Erythroblast (primary cell): ENCODE data around the gene B9D1.

Source experiments
- GATA1 ChIP-seq: IDR thresholded peaks from 2 replicates; pipeline ENCODE4 v1.6.1; 2011; ENCODE audit warnings: low read depth, mild to moderate bottlenecking, control low read depth, low read length, moderate library complexity
- POLR2A ChIP-seq: IDR thresholded peaks from 2 replicates; pipeline ENCODE4 v1.6.1; 2011; ENCODE audit warnings: mild to moderate bottlenecking, low read length

DNA sequence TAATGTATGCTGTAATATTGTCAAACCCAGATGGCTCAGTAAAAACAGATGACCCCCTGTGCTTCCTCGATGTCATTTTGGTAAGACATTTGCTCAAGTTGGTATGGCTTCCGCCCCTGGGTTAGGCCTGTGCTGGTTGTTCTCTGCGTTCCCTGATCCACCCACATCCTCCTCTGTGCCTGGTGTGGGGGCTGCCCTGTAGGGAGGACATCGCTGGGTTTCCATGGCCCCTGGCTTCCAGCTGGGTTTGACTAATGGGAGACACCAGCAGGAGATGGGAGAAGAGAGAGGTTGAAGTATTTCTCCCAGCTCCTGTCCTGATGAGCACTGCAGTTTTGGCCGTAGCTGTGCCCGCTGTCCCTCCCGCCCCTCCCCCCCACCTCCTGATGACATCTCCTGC lies 28.9 kb upstream of the B9D1 start:
- TF ChIP-seq POLR2A: no peak
- TF ChIP-seq GATA1: no peak
